ENCODE data around the gene KRTAP13-2. TPM values are rescaled to one million over a fixed set of nuclear protein-coding genes. Genes with fewer than 3 reads are reported as not detected.

The KRTAP13-2 gene
- total RNA-seq, 1 donor from 2014 or later = not detected

DNA sequence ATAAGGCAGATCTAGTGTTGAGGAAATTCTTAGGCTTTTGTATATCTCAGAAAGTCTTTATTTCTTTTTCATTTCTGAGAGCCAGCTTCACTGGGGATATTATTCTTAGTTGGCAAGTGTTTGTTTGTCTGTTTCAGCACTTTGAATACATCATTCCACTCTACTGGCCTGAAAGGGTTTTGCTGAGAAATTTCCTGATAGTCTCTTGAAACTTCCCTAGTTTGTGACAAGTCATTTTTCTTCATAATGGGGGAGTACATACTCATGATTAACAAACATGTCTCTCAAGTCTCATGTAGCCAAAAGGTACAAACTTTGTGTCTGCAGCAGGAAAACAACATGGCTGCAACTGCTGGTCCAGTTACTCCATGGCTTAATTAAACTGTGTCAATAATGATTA is 45.7 kb downstream of the KRTAP13-2 start:
- intact Hi-C loops (cut with micrococcal nuclease) = no loop called here

Other genes with a start within 250 kb of the KRTAP13-2 start
- not detected in 2 replicates for gene CLDN17, start 205.5 kb downstream of the KRTAP13-2 start, total RNA-seq
- gene CLDN8, start 156.2 kb downstream of the KRTAP13-2 start, total RNA-seq = not detected in 2 replicates
- gene KRTAP24-1, start 89.3 kb downstream of the KRTAP13-2 start, total RNA-seq = not detected in 2 replicates
- gene KRTAP25-1, start 82.8 kb downstream of the KRTAP13-2 start, total RNA-seq = not detected in 2 replicates
- not detected in 2 replicates for gene KRTAP26-1, start 52.0 kb downstream of the KRTAP13-2 start, total RNA-seq
- gene KRTAP27-1, start 34.6 kb downstream of the KRTAP13-2 start, total RNA-seq = not detected in 2 replicates
- gene KRTAP23-1, start 23.7 kb downstream of the KRTAP13-2 start, total RNA-seq = not detected in 2 replicates
- not detected in 2 replicates for gene KRTAP13-1, start 23.8 kb upstream of the KRTAP13-2 start, total RNA-seq
- not detected in 2 replicates for gene KRTAP13-3, start 53.7 kb upstream of the KRTAP13-2 start, total RNA-seq
- not detected in 2 replicates for gene KRTAP13-4, start 57.9 kb upstream of the KRTAP13-2 start, total RNA-seq
- not detected in 2 replicates for gene KRTAP15-1, start 68.0 kb upstream of the KRTAP13-2 start, total RNA-seq
- gene KRTAP19-1, start 108.1 kb upstream of the KRTAP13-2 start, total RNA-seq = not detected in 2 replicates
- not detected in 2 replicates for gene KRTAP19-2, start 115.2 kb upstream of the KRTAP13-2 start, total RNA-seq
- gene KRTAP19-3, start 119.7 kb upstream of the KRTAP13-2 start, total RNA-seq = not detected in 2 replicates
- gene KRTAP19-4, start 124.9 kb upstream of the KRTAP13-2 start, total RNA-seq = not detected in 2 replicates
- not detected in 2 replicates for gene KRTAP19-5, start 129.9 kb upstream of the KRTAP13-2 start, total RNA-seq
- not detected in 2 replicates for gene KRTAP19-6, start 169.6 kb upstream of the KRTAP13-2 start, total RNA-seq
- gene KRTAP19-7, start 189.0 kb upstream of the KRTAP13-2 start, total RNA-seq = not detected in 2 replicates
- gene KRTAP22-2, start 218.1 kb upstream of the KRTAP13-2 start, total RNA-seq = not detected in 2 replicates
- gene KRTAP6-3, start 220.2 kb upstream of the KRTAP13-2 start, total RNA-seq = not detected in 2 replicates
- gene KRTAP6-2, start 226.6 kb upstream of the KRTAP13-2 start, total RNA-seq = not detected in 2 replicates
- gene KRTAP22-1, start 228.8 kb upstream of the KRTAP13-2 start, total RNA-seq = not detected in 2 replicates
- gene KRTAP6-1, start 241.7 kb upstream of the KRTAP13-2 start, total RNA-seq = not detected in 2 replicates
- gene KRTAP20-1, start 244.2 kb upstream of the KRTAP13-2 start, total RNA-seq = not detected in 2 replicates
- not detected in 2 replicates for gene KRTAP20-4, start 248.4 kb upstream of the KRTAP13-2 start, total RNA-seq

Measured in T-helper 2 cell treated with Interferon-gamma antibody and Interleukin-4, amounts not matched to agents 100 ng/mL and 5 ng/mL, for 36 hours (primary cell).